Non-pigmented ciliary epithelial cell (primary cell): ENCODE measurements around the gene MROH7.

ENCODE experiments used
- DNase-seq: peaks from one replicate; pipeline ENCODE4 v3.0.0-alpha.2; 2010; ENCODE audit warnings: low read depth

MROH7 gene

DNA sequence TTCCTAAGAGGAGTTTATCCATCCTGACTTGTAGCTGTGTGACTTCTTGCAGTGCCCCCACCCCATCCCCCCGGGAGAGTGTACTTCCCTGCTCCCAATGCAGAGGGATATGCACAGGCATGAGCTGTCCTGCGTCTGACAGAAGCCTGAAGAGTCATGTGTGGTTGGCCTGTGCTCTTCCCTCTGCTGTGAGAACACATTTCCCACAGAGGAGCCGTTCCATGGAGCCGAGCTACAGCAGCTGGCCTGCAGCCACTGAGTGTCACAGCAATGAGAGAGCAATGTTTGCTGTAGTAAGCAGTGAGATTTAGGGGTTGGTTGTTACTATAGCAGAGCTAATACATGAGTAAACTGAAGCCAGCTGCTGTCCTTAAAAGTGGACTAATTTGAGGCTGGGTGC is 100.7 kb downstream of the MROH7 start:
- DNase-seq, result peak; percentile 5

GRCh38 chr1:54743416-54744226 is 102.0 kb downstream of the MROH7 start:
- no peak for DNase-seq

DNA sequence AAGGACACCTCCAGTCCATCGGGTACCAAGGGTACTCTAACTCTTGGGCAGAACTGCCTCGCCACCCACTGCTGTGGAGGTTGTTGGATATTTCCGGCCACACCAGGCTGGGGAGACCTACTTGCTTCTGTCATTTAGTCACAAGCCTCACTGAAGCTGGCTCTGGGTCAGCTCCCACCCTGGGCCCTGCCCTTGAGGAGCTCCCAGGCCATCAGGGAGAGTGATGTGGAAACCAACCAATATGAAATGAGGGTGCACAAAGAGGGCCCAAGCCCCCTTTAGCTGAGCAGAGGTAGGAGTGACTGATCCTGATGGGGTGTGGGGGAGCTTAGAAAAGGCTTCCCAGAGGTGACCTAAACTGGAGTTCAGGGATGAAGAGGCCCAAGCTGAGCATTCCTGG is 103.1 kb downstream of the MROH7 start:
- DNase-seq, result no peak

DNA sequence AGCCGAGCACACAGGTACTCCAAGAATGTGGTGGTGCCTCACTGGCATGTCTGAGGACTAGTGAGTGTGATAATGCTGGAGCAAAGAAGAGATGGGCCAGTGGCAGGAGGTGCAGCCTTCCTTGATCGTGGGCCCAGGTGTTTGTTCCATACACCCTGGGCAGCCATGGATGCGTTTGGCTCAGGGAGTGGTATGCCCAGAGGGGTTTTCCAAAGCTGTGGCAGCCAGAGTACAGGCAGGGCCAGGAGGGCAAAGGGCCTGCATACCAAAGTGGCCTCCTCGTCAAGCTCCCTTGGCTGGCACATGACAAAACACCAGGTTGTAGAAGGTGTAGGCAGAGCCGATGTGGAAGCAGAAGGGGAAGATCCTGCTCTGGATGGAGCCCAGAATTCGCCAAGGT is 103.7 kb downstream of the MROH7 start:
- no peak for DNase-seq

DNA sequence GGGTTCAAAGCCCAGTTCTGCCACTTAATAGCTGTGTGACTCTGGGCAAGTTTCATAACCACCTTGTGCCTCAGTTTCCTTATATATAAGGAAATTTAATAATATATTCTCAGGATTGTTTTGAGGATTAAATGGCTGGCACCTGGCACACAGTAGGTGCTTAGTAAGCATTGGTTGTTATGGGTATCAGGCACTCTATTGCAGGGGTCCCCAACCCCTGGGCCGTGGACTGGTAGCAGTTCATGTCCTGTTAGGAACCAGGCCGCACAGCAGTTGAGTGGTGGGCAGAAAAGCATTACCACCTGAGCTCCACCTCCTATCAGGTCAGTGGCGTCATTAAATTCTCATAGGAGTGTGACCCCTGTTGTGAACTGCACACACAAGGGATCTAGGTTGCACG is 104.3 kb downstream of the MROH7 start:
- DNase-seq, result no peak

DNA sequence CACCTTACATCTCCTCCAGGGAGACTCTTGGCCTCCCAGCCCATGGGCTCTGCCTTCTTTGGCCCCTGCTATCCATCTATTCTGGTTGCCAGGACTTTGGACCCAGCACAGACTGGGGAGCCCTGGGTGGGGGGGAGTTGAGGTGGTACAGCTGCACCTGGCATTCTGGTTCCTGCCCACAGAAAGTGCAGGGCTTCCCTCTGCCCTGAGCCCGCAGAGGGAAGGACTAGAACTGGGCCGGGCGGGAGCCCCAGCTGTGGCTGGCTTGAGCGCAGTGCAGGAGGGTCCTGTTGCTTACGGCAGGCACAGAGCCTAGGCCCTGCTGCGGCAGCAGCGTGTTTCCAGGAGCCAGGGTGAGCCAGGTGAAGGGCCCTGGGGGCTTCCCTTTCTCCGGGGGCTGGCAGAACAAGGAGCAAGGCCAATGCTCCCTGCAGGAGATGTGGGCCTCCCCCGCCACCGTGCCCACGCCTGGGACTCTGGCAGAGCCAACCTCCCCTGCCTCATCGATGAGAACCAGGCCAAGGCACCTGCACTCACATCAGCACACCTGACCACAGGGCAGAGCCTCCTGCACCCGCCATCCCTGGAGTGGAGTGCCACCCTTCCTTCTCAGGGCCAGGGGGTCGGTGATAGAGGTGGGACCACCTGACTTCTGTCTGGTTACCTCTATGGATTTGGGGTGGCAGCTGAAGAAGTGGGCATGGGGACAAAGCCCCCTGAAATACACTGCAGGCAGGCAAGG is 106.7 kb downstream of the MROH7 start:
- no peak for DNase-seq

- DNase-seq, result no peak
Observed at GRCh38 chr1:54750596-54750995, 109.0 kb downstream of the MROH7 start.

- no peak for DNase-seq
Observed at GRCh38 chr1:54751426-54751825, 109.8 kb downstream of the MROH7 start.

DNA sequence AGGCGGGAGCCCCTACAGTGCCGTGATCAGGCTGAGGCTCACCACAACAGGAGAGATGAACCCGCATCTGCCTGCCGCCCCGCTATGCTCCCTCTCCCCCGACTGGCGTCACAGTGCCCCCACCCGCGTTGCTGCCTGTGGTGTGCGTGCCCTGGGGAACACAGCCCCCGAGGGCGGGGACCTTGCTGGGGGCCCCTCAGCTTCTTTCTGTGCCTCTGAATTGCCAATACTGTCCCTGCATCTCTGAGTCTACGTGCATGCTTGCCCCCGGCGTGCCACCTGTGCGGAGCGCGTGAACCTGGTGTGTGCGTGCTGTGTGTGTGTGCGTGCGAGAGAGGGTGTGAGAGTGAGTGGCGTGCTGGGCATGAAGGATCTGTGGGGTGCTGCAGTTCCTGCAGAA is 112.5 kb downstream of the MROH7 start:
- DNase-seq, result no peak

DNA sequence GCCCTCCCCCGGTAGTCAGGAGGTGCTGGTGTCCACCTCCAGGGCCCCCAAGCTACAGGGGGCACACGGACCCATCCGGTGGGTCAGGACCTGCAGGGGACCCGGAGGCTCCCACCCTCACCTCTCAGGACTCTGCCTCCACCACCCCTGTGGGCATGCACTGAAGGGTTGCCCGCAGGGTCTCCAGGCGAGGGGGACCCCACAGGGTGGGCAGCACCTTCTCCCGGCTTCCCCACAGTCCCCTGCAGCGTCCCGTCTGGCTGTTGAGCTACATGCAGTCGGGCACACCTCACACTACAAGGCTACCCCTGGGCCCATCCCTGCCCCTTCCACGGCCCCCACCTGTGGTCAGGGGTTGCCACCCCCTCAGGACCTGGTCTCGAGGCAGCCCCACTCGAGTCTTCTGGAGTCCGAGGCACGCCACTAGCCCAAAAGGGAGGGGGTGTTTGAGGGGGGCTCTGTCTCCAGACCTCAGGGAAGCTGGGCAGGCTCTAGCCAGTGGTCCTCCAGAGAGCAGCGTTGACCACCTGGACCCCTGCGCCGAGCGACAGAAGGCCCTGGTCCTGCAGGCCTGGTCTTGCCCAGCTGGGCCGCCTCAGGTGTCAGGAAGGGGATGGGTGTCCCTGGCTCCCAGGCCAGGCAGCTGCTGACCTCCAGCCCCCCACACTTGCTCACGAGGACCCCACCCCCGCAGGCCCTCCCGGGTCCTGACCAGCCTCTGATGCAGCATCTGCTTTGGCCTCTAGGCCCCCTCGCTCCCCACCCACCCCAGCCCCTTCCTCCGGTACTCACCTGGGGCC is 113.1 kb downstream of the MROH7 start:
- DNase-seq, result no peak

GRCh38 chr1:54757833-54758232 is 116.2 kb downstream of the MROH7 start:
- DNase-seq, result no peak

- no peak for DNase-seq
Observed at GRCh38 chr1:54758678-54759348, 117.2 kb downstream of the MROH7 start.
